Fibroblast of lung (primary cell): ENCODE measurements around the gene OFD1.

Source experiments
- EZH2 ChIP-seq: IDR thresholded peaks from 2 replicates; pipeline ENCODE4 v1.5.1; 2012; ENCODE audit warnings: low read length, control low read depth, mild to moderate bottlenecking; ENCODE audit errors: missing control alignments
- TF ChIP-seq, protein P1 (sequence below), 2 donors: IDR thresholded peaks in 1 of 2; conservative IDR thresholded peaks in 1 of 2; 1 replicate in 1 of 2; 2 replicates in 1 of 2; pipeline ENCODE4 v1.5.1; 2011 to 2012; ENCODE audit warnings: low read length in 2 of 2, control low read depth in 1 of 2, inconsistent platforms in 1 of 2, low read depth in 1 of 2, mild to moderate bottlenecking in 1 of 2

- TF ChIP-seq, protein P1, sequence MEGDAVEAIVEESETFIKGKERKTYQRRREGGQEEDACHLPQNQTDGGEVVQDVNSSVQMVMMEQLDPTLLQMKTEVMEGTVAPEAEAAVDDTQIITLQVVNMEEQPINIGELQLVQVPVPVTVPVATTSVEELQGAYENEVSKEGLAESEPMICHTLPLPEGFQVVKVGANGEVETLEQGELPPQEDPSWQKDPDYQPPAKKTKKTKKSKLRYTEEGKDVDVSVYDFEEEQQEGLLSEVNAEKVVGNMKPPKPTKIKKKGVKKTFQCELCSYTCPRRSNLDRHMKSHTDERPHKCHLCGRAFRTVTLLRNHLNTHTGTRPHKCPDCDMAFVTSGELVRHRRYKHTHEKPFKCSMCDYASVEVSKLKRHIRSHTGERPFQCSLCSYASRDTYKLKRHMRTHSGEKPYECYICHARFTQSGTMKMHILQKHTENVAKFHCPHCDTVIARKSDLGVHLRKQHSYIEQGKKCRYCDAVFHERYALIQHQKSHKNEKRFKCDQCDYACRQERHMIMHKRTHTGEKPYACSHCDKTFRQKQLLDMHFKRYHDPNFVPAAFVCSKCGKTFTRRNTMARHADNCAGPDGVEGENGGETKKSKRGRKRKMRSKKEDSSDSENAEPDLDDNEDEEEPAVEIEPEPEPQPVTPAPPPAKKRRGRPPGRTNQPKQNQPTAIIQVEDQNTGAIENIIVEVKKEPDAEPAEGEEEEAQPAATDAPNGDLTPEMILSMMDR (conservative IDR thresholded peaks at IDR 0.05 in 1 of 2, IDR thresholded peaks at IDR 0.05 in 1 of 2; ENCODE audit: low read depth in 1 of 2, low read length in 2 of 2), result no peak
- TF ChIP-seq EZH2, result no peak
These were observed 2.1 kb upstream of the OFD1 start for GRCh38 chrX:13732246-13733067.
